ENCODE results near the gene SLC39A1. TPM values are rescaled to one million over a fixed set of nuclear protein-coding genes. Genes with fewer than 3 reads are reported as not detected.
A peak's percentile ranks its signal among the peaks of the same experiment; 100 is the strongest.

SLC39A1 gene
- total and polyA plus RNA-seq, 9 of the 15 experiments (the other 6 are each of a cell fraction or from before 2014, with no cell fraction given) = 9.9 to 81.1 (median 62.7) TPM

DNA sequence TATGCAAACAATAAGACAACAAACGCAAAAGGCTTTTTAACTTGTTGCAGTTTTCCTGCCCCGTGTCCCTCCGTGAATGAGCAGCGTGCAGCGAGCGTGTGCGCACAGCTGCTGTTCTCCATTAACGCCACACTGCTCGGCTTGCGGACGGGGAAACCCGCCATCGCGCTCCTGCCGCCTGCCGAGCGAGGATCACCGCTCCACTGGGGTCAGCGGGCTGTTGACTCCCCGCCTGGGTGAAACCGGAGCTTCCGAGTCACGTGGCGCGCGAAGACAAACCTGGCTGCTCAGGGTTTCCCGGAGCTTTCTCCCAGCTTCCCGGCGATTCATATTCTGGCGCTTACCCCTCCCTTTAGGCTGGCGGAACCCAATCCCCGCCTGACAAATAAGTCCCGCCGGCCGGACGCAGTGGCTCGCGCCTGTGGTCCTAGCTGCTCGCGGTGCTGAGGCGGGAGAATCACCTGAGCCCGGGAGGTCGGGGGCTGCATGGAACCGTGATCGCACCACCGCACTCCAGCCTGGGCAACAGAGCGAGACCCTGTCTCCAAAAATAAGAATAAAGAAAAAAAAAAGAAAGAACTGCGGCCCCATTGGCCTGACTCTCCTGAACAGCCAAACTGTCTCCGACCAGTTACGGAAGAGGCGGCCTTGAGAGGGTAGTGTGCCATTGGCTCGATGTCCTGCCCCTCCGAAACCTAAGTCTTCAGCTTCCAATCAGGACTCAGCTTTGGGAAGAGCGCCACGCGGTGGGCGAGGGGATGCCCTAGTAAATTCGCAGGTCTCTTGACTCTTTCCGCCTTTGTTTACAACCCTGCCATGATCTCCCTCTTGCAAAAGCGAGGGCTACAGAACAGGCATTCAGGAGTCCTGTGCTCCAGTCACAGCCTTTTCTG is 4.0 kb upstream of the SLC39A1 start, which contains the start of gene CREB3L4 (continued):
- TF ChIP-seq, protein P1, sequence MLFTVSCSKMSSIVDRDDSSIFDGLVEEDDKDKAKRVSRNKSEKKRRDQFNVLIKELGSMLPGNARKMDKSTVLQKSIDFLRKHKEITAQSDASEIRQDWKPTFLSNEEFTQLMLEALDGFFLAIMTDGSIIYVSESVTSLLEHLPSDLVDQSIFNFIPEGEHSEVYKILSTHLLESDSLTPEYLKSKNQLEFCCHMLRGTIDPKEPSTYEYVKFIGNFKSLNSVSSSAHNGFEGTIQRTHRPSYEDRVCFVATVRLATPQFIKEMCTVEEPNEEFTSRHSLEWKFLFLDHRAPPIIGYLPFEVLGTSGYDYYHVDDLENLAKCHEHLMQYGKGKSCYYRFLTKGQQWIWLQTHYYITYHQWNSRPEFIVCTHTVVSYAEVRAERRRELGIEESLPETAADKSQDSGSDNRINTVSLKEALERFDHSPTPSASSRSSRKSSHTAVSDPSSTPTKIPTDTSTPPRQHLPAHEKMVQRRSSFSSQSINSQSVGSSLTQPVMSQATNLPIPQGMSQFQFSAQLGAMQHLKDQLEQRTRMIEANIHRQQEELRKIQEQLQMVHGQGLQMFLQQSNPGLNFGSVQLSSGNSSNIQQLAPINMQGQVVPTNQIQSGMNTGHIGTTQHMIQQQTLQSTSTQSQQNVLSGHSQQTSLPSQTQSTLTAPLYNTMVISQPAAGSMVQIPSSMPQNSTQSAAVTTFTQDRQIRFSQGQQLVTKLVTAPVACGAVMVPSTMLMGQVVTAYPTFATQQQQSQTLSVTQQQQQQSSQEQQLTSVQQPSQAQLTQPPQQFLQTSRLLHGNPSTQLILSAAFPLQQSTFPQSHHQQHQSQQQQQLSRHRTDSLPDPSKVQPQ (CRISPR knock-in tag; IDR thresholded peaks at IDR 0.05; ENCODE audit: borderline replicate concordance) = no peak
- TF ChIP-seq ZNF609 (CRISPR knock-in tag; IDR thresholded peaks at IDR 0.05; ENCODE audit: borderline replicate concordance) (no peak; the same call in 1 of the 2 replicates), GTF2B (IDR thresholded peaks at IDR 0.05; ENCODE audit: extremely low read depth, insufficient read length) (peak; percentile 72), MXI1 (IDR thresholded peaks at IDR 0.05; ENCODE audit: low read depth, low read length) (peak; percentile 63), ZFP91 (CRISPR knock-in tag; IDR thresholded peaks at IDR 0.05) (peak; percentile 36; the same call in 1 of the 2 replicates), DMBX1 (CRISPR knock-in tag; IDR thresholded peaks at IDR 0.05; ENCODE audit: borderline replicate concordance) (no peak), CBFA2T3 (IDR thresholded peaks at IDR 0.05) (no peak), FIP1L1 (IDR thresholded peaks at IDR 0.05; ENCODE audit: low read depth, low read length, poor library complexity, severe bottlenecking) (peak; percentile 22), ARID3B (CRISPR knock-in tag; IDR thresholded peaks at IDR 0.05; ENCODE audit: borderline replicate concordance) (no peak), ZNF133 (CRISPR knock-in tag; IDR thresholded peaks at IDR 0.05) (no peak), YBX1 (IDR thresholded peaks at IDR 0.05) (no peak), KAT2B (IDR thresholded peaks at IDR 0.05; ENCODE audit: low read depth, low read length) (no peak), SRSF9 (IDR thresholded peaks at IDR 0.05; ENCODE audit: borderline replicate concordance, low read depth, low read length) (no peak)
